ENCODE results near the gene TXNRD3.

GRCh38 chr3:126621627-126622345 lies 33.1 kb downstream of the TXNRD3 start:
- TF ChIP-seq CTCF (IDR thresholded peaks at IDR 0.05) (no peak), POLR2A (IDR thresholded peaks at IDR 0.05) (no peak)

Data from Peyer's patch (tissue), 4 donors.